MM.1S (cell line): ENCODE data around the gene DNAI2.

ENCODE experiments used
- DNase-seq: peaks from one replicate; pipeline ENCODE4 v3.0.0-alpha.2; 2015
- H2AFZ ChIP-seq: fragments of 300-600 bp; sonication (generic); 2 replicates; pipeline ENCODE4 v1.6.0; 2016; ENCODE audit warnings: antibody characterized with exemption, low read length
- H3F3A ChIP-seq: fragments of 300-600 bp; sonication (generic); 2 replicates; pipeline ENCODE4 v1.6.1; 2016; ENCODE audit warnings: mild to moderate bottlenecking, antibody characterized with exemption, low read length, moderate library complexity, mixed read lengths; ENCODE audit not compliant: insufficient read depth
- H3K27ac ChIP-seq: fragments of 300-600 bp; sonication (generic); 2 replicates; pipeline ENCODE4 v1.5.1; 2016; ENCODE audit warnings: mild to moderate bottlenecking, low read length
- H3K27me3 ChIP-seq: fragments of 300-600 bp; sonication (generic); replicated peaks from 2 replicates; pipeline ENCODE4 v1.6.0; 2016; ENCODE audit warnings: low read length; ENCODE audit not compliant: insufficient read depth
- H3K36me3 ChIP-seq: fragments of 300-600 bp; sonication (generic); replicated peaks from 2 replicates; pipeline ENCODE4 v1.6.1; 2016; ENCODE audit warnings: mild to moderate bottlenecking, low read length, mixed read lengths; ENCODE audit not compliant: insufficient read depth
- H3K4me1 ChIP-seq: fragments of 300-600 bp; sonication (generic); 2 replicates; pipeline ENCODE4 v1.6.1; 2016; ENCODE audit warnings: low read length, mixed read lengths
- H3K4me2 ChIP-seq: fragments of 300-600 bp; sonication (generic); 2 replicates; pipeline ENCODE4 v1.6.0; 2016; ENCODE audit warnings: low read depth, low read length
- H3K4me3 ChIP-seq: fragments of 300-600 bp; sonication (generic); 2 replicates; pipeline ENCODE4 v1.5.1; 2016; ENCODE audit warnings: low read length, mixed read lengths
- H3K79me2 ChIP-seq: fragments of 300-600 bp; sonication (generic); 2 replicates; pipeline ENCODE4 v1.6.1; 2016; ENCODE audit warnings: mixed run types, low read length, mixed read lengths
- H3K9ac ChIP-seq: fragments of 300-600 bp; sonication (generic); 2 replicates; pipeline ENCODE4 v1.6.1; 2016; ENCODE audit warnings: low read length, mixed read lengths
- H3K9me2 ChIP-seq: fragments of 300-600 bp; sonication (generic); replicated peaks from 2 replicates; pipeline ENCODE4 v1.6.1; 2016; ENCODE audit warnings: mild to moderate bottlenecking, low read length, mixed read lengths; ENCODE audit not compliant: insufficient read depth
- H3K9me3 ChIP-seq: fragments of 300-600 bp; sonication (generic); replicated peaks from 2 replicates; pipeline ENCODE4 v1.6.1; 2016; ENCODE audit warnings: mild to moderate bottlenecking, low read length, mixed read lengths; ENCODE audit not compliant: insufficient read depth
- H4K20me1 ChIP-seq: fragments of 300-600 bp; sonication (generic); 2 replicates; pipeline ENCODE4 v1.6.1; 2016; ENCODE audit warnings: mild to moderate bottlenecking, low read length, moderate library complexity, mixed read lengths; ENCODE audit not compliant: insufficient read depth
- EZH2 ChIP-seq: fragments of 300-600 bp; sonication (generic); optimal IDR thresholded peaks from 2 replicates; pipeline ENCODE3; 2017; ENCODE audit warnings: low read depth, mild to moderate bottlenecking, antibody characterized with exemption, low read length, mixed read lengths
- EZH2phosphoT487 ChIP-seq: fragments of 300-600 bp; sonication (generic); IDR thresholded peaks from 2 replicates; pipeline ENCODE4 v1.6.1; 2018; ENCODE audit warnings: antibody characterized with exemption, low read length
- TF ChIP-seq, protein P1 (sequence below): fragments of 300-600 bp; sonication (generic); IDR thresholded peaks from 2 replicates; pipeline ENCODE4 v1.5.1; 2016; ENCODE audit warnings: antibody characterized with exemption, low read length, mixed read lengths

The DNAI2 gene

GRCh38 chr17:74337834-74338500, 63.9 kb downstream of the DNAI2 start:
- no peaks in the 10 kb centered on the region for H3K9me3 ChIP-seq
- H3K4me1 ChIP-seq, result peaks cover 9% of the 10 kb centered on the region; the same call in 1 of the 2 replicates
- H3K79me2 ChIP-seq, result no peaks in the 10 kb centered on the region
- no peak overlapping the region for H3K9ac ChIP-seq
- no peak overlapping the region for H3K4me2 ChIP-seq
- H3K4me3 ChIP-seq, result no peak overlapping the region
- H3K27me3 ChIP-seq, result peaks cover 48% of the 10 kb centered on the region
- no peak for DNase-seq
- H4K20me1 ChIP-seq, result no peaks in the 10 kb centered on the region
- no peaks in the 10 kb centered on the region for H3F3A ChIP-seq
- TF ChIP-seq, protein P1, sequence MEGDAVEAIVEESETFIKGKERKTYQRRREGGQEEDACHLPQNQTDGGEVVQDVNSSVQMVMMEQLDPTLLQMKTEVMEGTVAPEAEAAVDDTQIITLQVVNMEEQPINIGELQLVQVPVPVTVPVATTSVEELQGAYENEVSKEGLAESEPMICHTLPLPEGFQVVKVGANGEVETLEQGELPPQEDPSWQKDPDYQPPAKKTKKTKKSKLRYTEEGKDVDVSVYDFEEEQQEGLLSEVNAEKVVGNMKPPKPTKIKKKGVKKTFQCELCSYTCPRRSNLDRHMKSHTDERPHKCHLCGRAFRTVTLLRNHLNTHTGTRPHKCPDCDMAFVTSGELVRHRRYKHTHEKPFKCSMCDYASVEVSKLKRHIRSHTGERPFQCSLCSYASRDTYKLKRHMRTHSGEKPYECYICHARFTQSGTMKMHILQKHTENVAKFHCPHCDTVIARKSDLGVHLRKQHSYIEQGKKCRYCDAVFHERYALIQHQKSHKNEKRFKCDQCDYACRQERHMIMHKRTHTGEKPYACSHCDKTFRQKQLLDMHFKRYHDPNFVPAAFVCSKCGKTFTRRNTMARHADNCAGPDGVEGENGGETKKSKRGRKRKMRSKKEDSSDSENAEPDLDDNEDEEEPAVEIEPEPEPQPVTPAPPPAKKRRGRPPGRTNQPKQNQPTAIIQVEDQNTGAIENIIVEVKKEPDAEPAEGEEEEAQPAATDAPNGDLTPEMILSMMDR, result no peak
- TF ChIP-seq EZH2phosphoT487 (no peak), EZH2 (no peak)
- H3K9me2 ChIP-seq, result no peaks in the 10 kb centered on the region
- H3K36me3 ChIP-seq, result no peaks in the 10 kb centered on the region
- H3K27ac ChIP-seq, result no peak overlapping the region
- no peak overlapping the region for H2AFZ ChIP-seq

GRCh38 chr17:74339537-74340195, 65.6 kb downstream of the DNAI2 start:
- Histone ChIP-seq H3K9me2 (no peaks in the 10 kb centered on the region), H3F3A (no peaks in the 10 kb centered on the region), H3K27ac (no peak overlapping the region), H3K4me1 (peaks cover 5% of the 10 kb centered on the region; the same call in 1 of the 2 replicates), H3K4me3 (no peak overlapping the region), H4K20me1 (no peaks in the 10 kb centered on the region), H3K9me3 (no peaks in the 10 kb centered on the region), H3K27me3 (peaks cover 65% of the 10 kb centered on the region), H3K9ac (no peak overlapping the region), H2AFZ (no peak overlapping the region), H3K4me2 (no peak overlapping the region), H3K79me2 (no peaks in the 10 kb centered on the region), H3K36me3 (no peaks in the 10 kb centered on the region)
- no peak for DNase-seq
- TF ChIP-seq, protein P1, result no peak
- TF ChIP-seq EZH2, result no peak

- no peak overlapping the region for H2AFZ ChIP-seq
- peaks cover 74% of the 10 kb centered on the region for H3K27me3 ChIP-seq
- no peak overlapping the region for H3K27ac ChIP-seq
- no peaks in the 10 kb centered on the region for H4K20me1 ChIP-seq
- no peaks in the 10 kb centered on the region for H3K9me3 ChIP-seq
- H3K9me2 ChIP-seq, result no peaks in the 10 kb centered on the region
- no peaks in the 10 kb centered on the region for H3K4me1 ChIP-seq
- H3K4me2 ChIP-seq, result no peak overlapping the region
- no peak overlapping the region for H3K9ac ChIP-seq
- H3K4me3 ChIP-seq, result no peak overlapping the region
- no peaks in the 10 kb centered on the region for H3F3A ChIP-seq
- no peak for TF ChIP-seq EZH2
- TF ChIP-seq, protein P1, result no peak
- no peak for TF ChIP-seq EZH2phosphoT487
- H3K79me2 ChIP-seq, result no peaks in the 10 kb centered on the region
- no peak for DNase-seq
- H3K36me3 ChIP-seq, result no peaks in the 10 kb centered on the region
These were observed 66.5 kb downstream of the DNAI2 start for GRCh38 chr17:74340470-74341023.
